ENCODE measurements around the gene RRAGB.
"Not testable (repeated sequence)": the region's sequence is repeated elsewhere in the genome, so short reads cannot be mapped to it uniquely, and the experiment has no call there.

Gene RRAGB

GRCh38 chrX:55717521-55718497 is at the start of gene RRAGB:
TSS of gene RRAGB (plus strand) at chrX:55717749. CDS start at chrX:55718328, 579 bp downstream.
- peak; percentile 81 to 91 (median 84) for DNase-seq

- DNase-seq, result no peak
These were observed 49.5 kb upstream of the RRAGB start for GRCh38 chrX:55668084-55668483.

- DNase-seq, result peak in 1 of 6 experiments; percentile 23
These were observed 29.0 kb upstream of the RRAGB start for GRCh38 chrX:55688579-55688978.

GRCh38 chrX:55695227-55696018 is 22.1 kb upstream of the RRAGB start:
- peak in 4 of 6 experiments; percentile 5 to 68 (median 60) for DNase-seq

- DNase-seq, result no peak
These were observed 20.2 kb upstream of the RRAGB start for GRCh38 chrX:55697381-55697780.

- no peak for DNase-seq
These were observed 14.9 kb upstream of the RRAGB start for GRCh38 chrX:55702671-55703070.

- not testable (repeated sequence) for DNase-seq
These were observed 14.1 kb upstream of the RRAGB start for GRCh38 chrX:55703436-55703835.

GRCh38 chrX:55705066-55705465 is 12.5 kb upstream of the RRAGB start:
- not testable (repeated sequence) for DNase-seq

GRCh38 chrX:55709735-55710134 is 7.8 kb upstream of the RRAGB start:
- DNase-seq, result no peak

GRCh38 chrX:55710701-55711100 is 6.8 kb upstream of the RRAGB start:
- no peak for DNase-seq

- DNase-seq, result no peak
These were observed 3.9 kb upstream of the RRAGB start for GRCh38 chrX:55713631-55714030.

GRCh38 chrX:55714161-55714560 is 3.4 kb upstream of the RRAGB start:
- no peak for DNase-seq

- no peak for DNase-seq
These were observed 1.7 kb upstream of the RRAGB start for GRCh38 chrX:55715847-55716246.

GRCh38 chrX:55716937-55717336 is 612 bp upstream of the RRAGB start:
- DNase-seq, result no peak

GRCh38 chrX:55731826-55732225 is 14.3 kb downstream of the RRAGB start:
- DNase-seq, result no peak

GRCh38 chrX:55738969-55739368 is 21.4 kb downstream of the RRAGB start:
- DNase-seq, result no peak

GRCh38 chrX:55742649-55743048 is 25.1 kb downstream of the RRAGB start:
- DNase-seq, result no peak

- DNase-seq, result not testable (repeated sequence)
These were observed 30.9 kb downstream of the RRAGB start for GRCh38 chrX:55748463-55748862.

- DNase-seq, result no peak
These were observed 32.7 kb downstream of the RRAGB start for GRCh38 chrX:55750256-55750655.

GRCh38 chrX:55754861-55755294 is 37.3 kb downstream of the RRAGB start:
- no peak for DNase-seq

GRCh38 chrX:55758033-55758432 is 40.5 kb downstream of the RRAGB start:
- DNase-seq, result no peak

GRCh38 chrX:55759478-55759877 is 41.9 kb downstream of the RRAGB start:
- DNase-seq, result no peak

- DNase-seq, result no peak
These were observed 49.6 kb downstream of the RRAGB start for GRCh38 chrX:55767100-55767499.

- DNase-seq, result peak in 1 of 6 experiments; percentile 0
These were observed 56.9 kb downstream of the RRAGB start for GRCh38 chrX:55774419-55774818.

Data from stimulated activated naive CD4-positive, alpha-beta T cell (primary cell).